WI38 (cell line): ENCODE results near the gene DNAH11.
"Not testable (repeated sequence)": the region's sequence is repeated elsewhere in the genome, so short reads cannot be mapped to it uniquely, and the experiment has no call there.

Experiments used
- H3K4me3 ChIP-seq: 2 replicates; pipeline ENCODE4 v1.5.1; 2011; ENCODE audit warnings: low read depth, mild to moderate bottlenecking, control low read depth, low read length
- CTCF ChIP-seq: IDR thresholded peaks from 2 replicates; pipeline ENCODE4 v1.5.1; 2012; ENCODE audit warnings: low read depth, mild to moderate bottlenecking, control low read depth, low read length

The DNAH11 gene

GRCh38 chr7:21671859-21672258, 129.0 kb downstream of the DNAH11 start:
- no peak for TF ChIP-seq CTCF

GRCh38 chr7:21675255-21675654, 132.4 kb downstream of the DNAH11 start:
- H3K4me3 ChIP-seq: no peak overlapping the region
- TF ChIP-seq CTCF: no peak

More at GRCh38 chr7:21671859-21672258, 129.0 kb downstream of the DNAH11 start:
- H3K4me3 ChIP-seq: no peak overlapping the region

GRCh38 chr7:21690705-21691104, 147.9 kb downstream of the DNAH11 start:
- TF ChIP-seq CTCF: no peak

GRCh38 chr7:21691146-21691545, 148.3 kb downstream of the DNAH11 start:
- not testable (repeated sequence) for H3K4me3 ChIP-seq

More at GRCh38 chr7:21690705-21691104, 147.9 kb downstream of the DNAH11 start:
- no peak overlapping the region for H3K4me3 ChIP-seq

GRCh38 chr7:21700587-21700986, 157.7 kb downstream of the DNAH11 start:
- H3K4me3 ChIP-seq: not testable (repeated sequence)

- no peak overlapping the region for H3K4me3 ChIP-seq
- TF ChIP-seq CTCF: no peak
Measured at GRCh38 chr7:21702303-21702702, 159.5 kb downstream of the DNAH11 start.

GRCh38 chr7:21704359-21704758, 161.5 kb downstream of the DNAH11 start:
- TF ChIP-seq CTCF: no peak
- H3K4me3 ChIP-seq: no peak overlapping the region

GRCh38 chr7:21706131-21706530, 163.3 kb downstream of the DNAH11 start:
- no peak for TF ChIP-seq CTCF
- H3K4me3 ChIP-seq: no peak overlapping the region
